Measurements from ENCODE around the gene ANKRD18A. TPM values are rescaled to one million over a fixed set of nuclear protein-coding genes. Genes with fewer than 3 reads are reported as not detected.
A peak's percentile ranks its signal among the peaks of the same experiment; 100 is the strongest.

Gene ANKRD18A
- total RNA-seq (2011; cell fraction: chromatin; rRNA removed; ENCODE audit: low replicate concordance): not detected in 2 replicates
- not detected in 2 replicates for total RNA-seq (2011; cell fraction: nucleolus; rRNA removed)
- not detected in 2 replicates for total RNA-seq (2011; cell fraction: nucleoplasm; rRNA removed)
- total RNA-seq (2014; rRNA removed) (not detected in 2 replicates), total RNA-seq (2014; rRNA removed; fragmentation: Illumina TruSeq; extraction: Trizol) (not detected in 2 replicates), total RNA-seq (2015; rRNA removed; fragmentation: Illumina TruSeq; extraction: Trizol) (not detected in 2 replicates), total RNA-seq (2021) (0.76 and 1.9 TPM in 2 replicates), polyA plus RNA-seq (2011; rRNA removed) (not detected in 2 replicates), polyA plus RNA-seq (2014; fragmentation: Illumina TruSeq; extraction: Trizol) (not detected in 2 replicates), polyA plus RNA-seq (2014; fragmentation: Nextera tagmentation; extraction: Ambion mirVana) (not detected), polyA plus RNA-seq (2014; rRNA removed) (not detected in 2 replicates), polyA minus RNA-seq (2011; rRNA and poly(A)+ RNA removed) (not detected in 2 replicates), Bru-seq, nascent RNA (percentile 9 among the genes with signal in this experiment), BruChase-seq, experiment 1, labeled RNA remaining after a 2-hour chase (percentile 12 among the genes with signal in this experiment), BruChase-seq, experiment 2, labeled RNA remaining after a 6-hour chase (percentile 15 among the genes with signal in this experiment)
- polyA plus RNA-seq (2011; cell fraction: cytosol; rRNA removed): not detected in 2 replicates
- polyA plus RNA-seq (2011; cell fraction: nucleus; rRNA removed): not detected in 2 replicates
- polyA plus RNA-seq (2012): not detected in 2 replicates
- polyA minus RNA-seq (2011; cell fraction: cytosol; rRNA and poly(A)+ RNA removed): not detected in 2 replicates
- not detected in 2 replicates for polyA minus RNA-seq (2011; cell fraction: nucleus; rRNA and poly(A)+ RNA removed)
- long read RNA-seq, experiment 1: 0 reads
- long read RNA-seq, experiment 2: 0 reads
- long read RNA-seq, experiment 3: 0 reads

- no peak within 1 kb of the TSS for H2AFZ ChIP-seq (ENCODE audit: low read depth, low read length)
- 39% methylated on average over 62 of the region's 76 CpGs for WGBS (ENCODE audit: insufficient coverage, low coverage, missing lambda C conversion rate)
- CTCF ChIA-PET (ENCODE audit: low intra/inter-chr PET ratio): no interaction called here
- no peak for ATAC-seq
- in situ Hi-C loops (cut with MboI) (no loop called here), intact Hi-C loops (cut with micrococcal nuclease) (no loop called here)
- POLR2A ChIA-PET: no interaction called here
- H3K36me3 ChIP-seq (ENCODE audit: control insufficient read depth, insufficient read depth, low read length): no peaks in the 10 kb centered on the region
- H3K79me2 ChIP-seq (ENCODE audit: control insufficient read depth, insufficient read depth, low read length): no peaks in the 10 kb centered on the region
- H4K20me1 ChIP-seq (replicated peaks; ENCODE audit: control insufficient read depth, insufficient read depth, low read length): no peaks in the 10 kb centered on the region
- peaks cover 0 to 12% of the 10 kb centered on the region in 2 experiments; a peak in 3 of 5 replicates for H3K27me3 ChIP-seq (ENCODE audit: control insufficient read depth in 2 of 2, insufficient read depth in 2 of 2, low read length in 2 of 2)
- H3K4me2 ChIP-seq (ENCODE audit: insufficient read depth, low read length): no peak within 1 kb of the TSS
- no peaks in the 10 kb centered on the region for H3K9me3 ChIP-seq (replicated peaks; ENCODE audit: control insufficient read depth, insufficient read depth, low read depth, low read length)
- peaks cover 0 to 6% of the 10 kb centered on the region in 2 experiments; a peak in 1 of 5 replicates for H3K4me1 ChIP-seq (replicated peaks in 1 of 2; ENCODE audit: control insufficient read depth in 2 of 2, insufficient read depth in 2 of 2, low read length in 2 of 2)
- DNase-seq (ENCODE audit: extremely low read depth in 1 of 4, low spot score in 3 of 4): no peak
- BruUV-seq (replicated peaks): no TSS peak
- TF ChIP-seq PCBP1 (IDR thresholded peaks at IDR 0.05; ENCODE audit: low read depth, low read length, poor library complexity, severe bottlenecking): peak; percentile 34
- no peak for TF ChIP-seq BCL6 (CRISPR knock-in tag; IDR thresholded peaks at IDR 0.05)
- H3K9me1 ChIP-seq (ENCODE audit: control insufficient read depth, insufficient read depth, low read length): no peaks in the 10 kb centered on the region
- no peak within 1 kb of the TSS for H3K4me3 ChIP-seq
- H3K9ac ChIP-seq (ENCODE audit: insufficient read depth in 1 of 2, low read depth in 2 of 2, low read length in 2 of 2): no peak within 1 kb of the TSS
- FAIRE-seq: no peak
- H3K27ac ChIP-seq (ENCODE audit: extremely low read depth, low read depth, low read length): no peak within 1 kb of the TSS
Measured at GRCh38 chr9:38620483-38621433, at the start of gene ANKRD18A. ANKRD18A (minus strand) TSS chr9:38620596; CDS start chr9:38620285, 311 bp downstream.

All from K562 (cell line).